Psoas muscle (tissue), 8 donors: ENCODE measurements around the gene OR5K3. TPM values are rescaled to one million over a fixed set of nuclear protein-coding genes. Genes with fewer than 3 reads are reported as not detected.

Source experiments
- ATAC-seq, 4 donors: fragments of 200-7000 bp; cut with Tn5 transposase; one replicate each; pipeline ENCODE4 v1.9.1; 2020; ENCODE audit warnings: moderate library complexity in 3 of 4, mild to moderate bottlenecking in 2 of 4
- DNase-seq, 2 donors: peaks; one replicate each; pipeline ENCODE4 v3.0.0-alpha.2; 2020
- H3K27ac ChIP-seq: fragments of 200-600 bp; one replicate; pipeline ENCODE4 v1.8.0; 2022
- H3K27me3 ChIP-seq, 3 donors: fragments of 200-600 bp in 1 of 3; one replicate each; pipeline versions ENCODE4 v1.6.1 to v1.8.0; 2013 to 2022; ENCODE audit warnings: low read length in 2 of 3, mild to moderate bottlenecking in 2 of 3, moderate library complexity in 1 of 3; ENCODE audit not compliant: insufficient read depth in 3 of 3
- H3K36me3 ChIP-seq, 2 donors: fragments of 200-600 bp in 1 of 2; one replicate each; pipeline versions ENCODE4 v1.6.1 to v1.8.0; 2013 to 2022; ENCODE audit warnings: low read depth in 1 of 2, mild to moderate bottlenecking in 1 of 2, moderate library complexity in 1 of 2; ENCODE audit not compliant: insufficient read depth in 1 of 2
- H3K4me1 ChIP-seq: fragments of 200-600 bp; one replicate; pipeline ENCODE4 v1.8.0; 2022
- H3K4me3 ChIP-seq: fragments of 200-600 bp; one replicate; pipeline ENCODE4 v1.8.0; 2022; ENCODE audit warnings: mild to moderate bottlenecking
- H3K9me3 ChIP-seq: fragments of 200-600 bp; one replicate; pipeline ENCODE4 v1.8.0; 2022
- WGBS, 3 donors: extraction: QIAGEN DNeasy Blood & Tissue Kit; methylation state at CpG; one replicate each; pipeline versions ENCODE4 v1.1.6 to v1.1.7; 2013; 5-methylcytosine and 5-hydroxymethylcytosine counted together
- intact Hi-C, 2 donors: fragments of 100-400 bp; cut with DNase I; formaldehyde crosslinking; loops; one replicate each; pipeline versions ENCODE4 v1.11.0 to v1.14.2; 2022
- polyA plus RNA-seq, 3 donors: library from polyadenylated mRNA; stranded (reverse); fragments of 200-250 nt; gene quantifications; one replicate each; pipeline ENCODE4 v1.2.3, GENCODE V29; 2013
- total RNA-seq, 4 donors: library from RNA; stranded (reverse); fragmentation: NEBNext Ultra II Directional in 2 of 4; extraction: Animal tissue kit (Norgen Biotek cat#: 25700) in 2 of 4; gene quantifications; one replicate each; pipeline versions ENCODE4 v1.2.1 to v1.2.4, GENCODE V29; 2021 to 2023
- TF ChIP-seq, protein P1 (sequence below): fragments of 200-600 bp; IDR thresholded peaks from one replicate; pipeline ENCODE4 v1.8.0; 2022; ENCODE audit warnings: antibody characterized with exemption
- donor health status: healthy with polysubstance abuse.
- donor health status: DM: no; HTN: no; CAD: no; lungs with moderate emphysema.
- donor health status: Bipolar disorder and iron deficiency.
- donor health status: healthy.
- donor health status: DM: yes; HTN: yes; CAD: no.
- donor health status: DM: no; HTN: no; CAD: no.
- donor health status: DM: no; HTN: no; CAD: no.
- donor health status: DM: yes; HTN: yes; CAD: no.

Gene OR5K3
- total and polyA plus RNA-seq, 7 donors, result not detected

DNA sequence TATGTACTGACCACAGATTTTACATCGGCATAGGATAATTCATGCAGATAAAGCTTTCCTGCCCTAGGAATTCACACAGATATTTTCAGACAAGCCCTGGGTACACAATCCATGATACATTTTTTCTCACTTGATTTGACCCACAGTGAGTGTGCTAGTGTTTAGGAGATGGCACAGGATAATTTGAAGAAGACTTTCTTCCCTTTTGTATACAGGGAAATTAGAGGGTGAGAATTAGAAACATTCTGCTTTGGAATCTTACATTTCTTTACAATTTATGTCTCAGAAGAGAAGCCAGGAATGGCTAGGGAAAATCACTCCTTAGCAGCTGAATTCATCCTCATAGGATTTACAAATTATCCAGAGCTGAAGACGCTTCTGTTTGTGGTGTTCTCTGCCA is 36.9 kb upstream of the OR5K3 start, which contains the start of gene OR5K4:
Gene OR5K4 (plus strand): TSS at position 301 of the 400 bp plus-strand sequence. CDS start 0 bp downstream, at position 301.
- TF ChIP-seq, protein P1, sequence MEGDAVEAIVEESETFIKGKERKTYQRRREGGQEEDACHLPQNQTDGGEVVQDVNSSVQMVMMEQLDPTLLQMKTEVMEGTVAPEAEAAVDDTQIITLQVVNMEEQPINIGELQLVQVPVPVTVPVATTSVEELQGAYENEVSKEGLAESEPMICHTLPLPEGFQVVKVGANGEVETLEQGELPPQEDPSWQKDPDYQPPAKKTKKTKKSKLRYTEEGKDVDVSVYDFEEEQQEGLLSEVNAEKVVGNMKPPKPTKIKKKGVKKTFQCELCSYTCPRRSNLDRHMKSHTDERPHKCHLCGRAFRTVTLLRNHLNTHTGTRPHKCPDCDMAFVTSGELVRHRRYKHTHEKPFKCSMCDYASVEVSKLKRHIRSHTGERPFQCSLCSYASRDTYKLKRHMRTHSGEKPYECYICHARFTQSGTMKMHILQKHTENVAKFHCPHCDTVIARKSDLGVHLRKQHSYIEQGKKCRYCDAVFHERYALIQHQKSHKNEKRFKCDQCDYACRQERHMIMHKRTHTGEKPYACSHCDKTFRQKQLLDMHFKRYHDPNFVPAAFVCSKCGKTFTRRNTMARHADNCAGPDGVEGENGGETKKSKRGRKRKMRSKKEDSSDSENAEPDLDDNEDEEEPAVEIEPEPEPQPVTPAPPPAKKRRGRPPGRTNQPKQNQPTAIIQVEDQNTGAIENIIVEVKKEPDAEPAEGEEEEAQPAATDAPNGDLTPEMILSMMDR, result no peak
- Histone ChIP-seq H3K27me3 (no peaks in the 10 kb centered on the region), H3K4me3 (no peak within 1 kb of the TSS), H3K27ac (no peak within 1 kb of the TSS), H3K4me1 (no peaks in the 10 kb centered on the region), H3K36me3 (no peaks in the 10 kb centered on the region), H3K9me3 (no peaks in the 10 kb centered on the region)
- no peak for ATAC-seq
- DNase-seq, result no peak
- intact Hi-C loops, result no loop called here
- WGBS, 3 donors, result 79 to 89% (median 82%) methylated on average over 2 of the region's 2 CpGs

DNA sequence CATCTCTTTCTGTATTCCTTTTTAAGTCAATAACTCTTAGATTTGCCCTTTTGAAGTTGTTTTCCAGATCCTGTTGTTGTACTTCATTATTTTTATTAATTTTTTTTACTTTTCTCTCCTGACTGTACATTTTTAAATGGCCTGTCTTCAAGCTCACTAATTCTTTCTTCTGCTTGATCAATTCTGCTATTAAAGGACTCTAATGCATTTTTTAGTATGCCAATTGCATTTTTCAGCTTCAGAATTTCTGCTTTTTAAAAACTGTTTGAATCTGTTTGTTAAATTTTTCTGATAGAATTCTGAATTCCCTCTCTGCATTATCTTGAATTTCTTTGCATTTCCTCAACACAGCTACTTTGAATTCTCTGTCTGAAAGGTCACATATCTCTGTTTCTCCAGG is 31.2 kb upstream of the OR5K3 start:
- Histone ChIP-seq H3K4me3 (no peak overlapping the region), H3K9me3 (peaks cover 6% of the 10 kb centered on the region), H3K4me1 (no peaks in the 10 kb centered on the region), H3K36me3 (no peaks in the 10 kb centered on the region), H3K27ac (no peak overlapping the region), H3K27me3 (peaks cover 0 to 2% (median 0%) of the 10 kb centered on the region in 3 donors)
- intact Hi-C loops, result no loop called here
- TF ChIP-seq, protein P1, result no peak
- DNase-seq (no peak), ATAC-seq (no peak)

DNA sequence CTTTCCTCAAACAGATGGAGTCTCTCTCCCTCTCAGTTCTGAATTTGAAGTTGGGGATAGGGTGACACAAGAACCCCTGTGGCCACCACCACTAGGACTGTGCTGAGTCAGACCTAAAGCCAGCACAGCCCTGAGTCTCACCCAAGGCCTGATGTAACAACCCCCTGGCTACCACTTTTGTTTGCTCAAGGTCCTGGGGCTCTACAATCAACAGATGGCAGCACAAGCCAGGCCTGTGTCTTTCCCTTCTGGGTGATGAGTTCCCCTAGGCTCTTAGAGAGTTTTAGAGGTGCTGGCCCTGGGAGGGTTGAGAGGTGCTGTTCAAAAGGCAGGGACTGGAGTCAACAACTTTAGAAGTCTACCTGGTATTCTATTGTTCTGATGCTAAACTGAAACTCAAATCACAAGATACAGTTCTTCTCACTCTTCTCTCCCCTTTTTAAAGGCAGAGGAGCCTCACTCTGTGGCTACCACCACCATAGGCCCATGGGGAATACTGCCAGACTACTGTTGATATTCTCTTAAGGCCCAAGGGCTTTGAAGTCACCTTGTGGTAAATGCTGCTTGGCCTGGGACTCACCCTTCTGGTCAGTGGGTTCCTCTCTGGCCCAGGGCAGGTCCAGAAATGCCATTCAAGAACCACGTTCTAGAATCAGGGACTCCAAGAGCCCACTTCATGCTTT is 30.3 kb upstream of the OR5K3 start:
- peaks cover 0 to 2% (median 0%) of the 10 kb centered on the region in 3 donors for H3K27me3 ChIP-seq

DNA sequence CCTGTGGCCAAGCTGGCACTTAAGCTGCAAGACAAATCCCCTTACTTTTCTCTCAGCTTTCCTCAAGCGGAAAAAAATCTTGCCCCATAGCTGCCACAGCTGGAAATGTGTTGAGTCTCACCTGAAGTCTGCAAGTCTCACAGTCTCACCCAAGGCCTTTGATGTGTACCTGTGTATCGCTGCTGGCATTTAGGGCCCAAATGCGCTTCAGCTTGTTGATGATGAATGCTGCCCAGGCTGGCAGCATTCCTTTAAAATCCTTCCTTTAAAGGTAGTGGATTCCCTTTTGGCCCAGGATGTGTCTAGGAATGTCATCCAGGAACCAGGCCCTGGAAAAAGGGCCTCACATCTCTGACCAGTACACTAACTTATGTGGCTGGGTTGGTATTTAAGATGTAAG is 29.8 kb upstream of the OR5K3 start:
- Histone ChIP-seq H3K4me3 (no peak overlapping the region), H3K4me1 (no peaks in the 10 kb centered on the region), H3K36me3 (no peaks in the 10 kb centered on the region), H3K27me3 (peaks cover 0 to 2% (median 0%) of the 10 kb centered on the region in 3 donors), H3K27ac (no peak overlapping the region), H3K9me3 (peaks cover 6% of the 10 kb centered on the region)
- DNase-seq, result no peak
- TF ChIP-seq, protein P1, result no peak
- 94 to 97% (median 97%) methylated on average over 3 of the region's 3 CpGs for WGBS, 3 donors
- ATAC-seq, result no peak
- intact Hi-C loops, result no loop called here

More for the DNA sequence above, 30.3 kb upstream of the OR5K3 start:
- intact Hi-C loops, result no loop called here
- peaks cover 6% of the 10 kb centered on the region for H3K9me3 ChIP-seq
- no peak for ATAC-seq
- no peak overlapping the region for H3K27ac ChIP-seq
- no peak overlapping the region for H3K4me3 ChIP-seq
- DNase-seq, result no peak
- H3K36me3 ChIP-seq, result no peaks in the 10 kb centered on the region
- WGBS, 3 donors, result 30 to 67% (median 52%) methylated on average over 1 of the region's 1 CpG
- H3K4me1 ChIP-seq, result no peaks in the 10 kb centered on the region
- TF ChIP-seq, protein P1, result no peak

DNA sequence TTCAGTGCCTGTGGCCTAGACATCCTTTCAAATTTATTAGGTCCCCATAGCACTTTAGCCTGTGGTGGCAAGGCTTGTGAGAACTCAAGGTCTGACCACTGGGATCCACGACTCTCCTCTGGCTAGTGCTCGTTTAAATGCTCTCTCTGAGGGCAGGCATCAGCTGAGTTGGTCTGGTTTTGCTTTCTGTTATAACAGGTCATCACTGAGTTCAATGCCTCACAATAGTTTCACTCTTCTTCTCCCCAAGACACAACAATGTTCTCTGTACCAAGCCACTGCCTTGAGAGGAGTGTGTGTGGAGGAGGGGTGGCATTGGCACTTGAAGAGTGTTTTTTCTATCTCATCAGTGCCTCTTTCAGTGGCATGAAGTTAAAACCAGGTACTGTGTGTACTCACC is 29.2 kb upstream of the OR5K3 start:
- Histone ChIP-seq H3K4me3 (no peak overlapping the region), H3K27me3 (peaks cover 0 to 2% (median 0%) of the 10 kb centered on the region in 3 donors), H3K9me3 (peaks cover 6% of the 10 kb centered on the region), H3K36me3 (no peaks in the 10 kb centered on the region), H3K4me1 (no peaks in the 10 kb centered on the region), H3K27ac (no peak overlapping the region)
- WGBS, 3 donors, result 50 to 68% (median 53%) methylated on average over 2 of the region's 2 CpGs
- intact Hi-C loops, result no loop called here
- DNase-seq (no peak), ATAC-seq (no peak)
- TF ChIP-seq, protein P1, result no peak
